Tibial artery (tissue), 4 donors: ENCODE data around the gene ATF6.
"Not testable (repeated sequence)": the region's sequence is repeated elsewhere in the genome, so short reads cannot be mapped to it uniquely, and the experiment has no call there.

ENCODE experiments used
- DNase-seq, 2 donors: peaks; one replicate each; pipeline ENCODE4 v3.0.0-alpha.2; 2019
- H3K27ac ChIP-seq, 2 donors: fragments of 200-600 bp; sonication (generic) in 1 of 2; 1 replicate in 1 of 2; 2 replicates in 1 of 2; pipeline ENCODE4 v1.5.1; 2018 to 2019; ENCODE audit warnings: mild to moderate bottlenecking in 1 of 2
- H3K27me3 ChIP-seq, 2 donors: fragments of 200-600 bp; sonication (generic) in 1 of 2; one replicate each; pipeline versions ENCODE4 v1.5.1 to v1.6.0; 2016 to 2019
- H3K36me3 ChIP-seq, 3 donors: fragments of 200-600 bp; sonication (generic) in 2 of 3; one replicate each; pipeline ENCODE4 v1.5.1; 2016 to 2019; ENCODE audit warnings: mild to moderate bottlenecking in 2 of 3
- H3K4me1 ChIP-seq, 4 donors: fragments of 200-600 bp; sonication (generic) in 2 of 4; 1 replicate in 3 of 4; 2 replicates in 1 of 4; pipeline ENCODE4 v1.5.1; 2016 to 2019
- H3K4me3 ChIP-seq, 2 donors: fragments of 200-600 bp; sonication (generic) in 1 of 2; 1 replicate in 1 of 2; 2 replicates in 1 of 2; pipeline ENCODE4 v1.5.1; 2018 to 2019; ENCODE audit warnings: mild to moderate bottlenecking in 2 of 2
- H3K9me3 ChIP-seq, 3 donors: fragments of 200-600 bp; sonication (generic) in 1 of 3; one replicate each; pipeline ENCODE4 v1.5.1; 2016 to 2019
- intact Hi-C: fragments of 100-400 bp; cut with DNase I; formaldehyde crosslinking; loops from one replicate; pipeline ENCODE4 v1.15.0; 2023; ENCODE audit warnings: low total_unique reads
- TF ChIP-seq, protein P1 (sequence below), 2 experiments: fragments of 200-600 bp in 1 of 2; fragments of 450-650 bp in 1 of 2; IDR thresholded peaks; one replicate each; pipeline ENCODE4 v1.5.1; 2017 to 2019; ENCODE audit warnings: antibody characterized with exemption in 2 of 2, mild to moderate bottlenecking in 1 of 2, moderate library complexity in 1 of 2

The ATF6 gene

DNA sequence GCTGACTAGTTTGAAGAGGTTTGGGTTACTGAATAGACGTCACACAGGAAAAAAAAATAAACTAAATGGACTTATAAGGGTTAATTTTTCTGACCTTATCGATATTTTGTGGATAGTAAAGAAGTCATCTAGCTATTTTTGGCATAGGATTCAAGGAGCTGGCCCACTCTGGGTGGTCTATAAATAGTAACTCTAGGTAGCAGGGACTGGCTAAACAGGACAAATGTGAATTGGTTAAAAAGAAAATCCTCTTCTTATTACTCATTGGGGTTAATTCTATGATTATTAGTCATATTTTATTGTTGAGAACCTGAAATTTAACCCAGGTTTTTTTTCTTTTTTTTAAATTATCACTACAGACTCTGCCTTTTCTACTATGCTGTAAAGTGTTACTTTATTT lies 61.7 kb downstream of the ATF6 start:
- no peak for DNase-seq
- Histone ChIP-seq H3K9me3 (no peaks in the 10 kb centered on the region), H3K27ac (no peak overlapping the region), H3K36me3 (peaks cover 7 to 12% (median 8%) of the 10 kb centered on the region in 3 donors), H3K4me3 (no peak overlapping the region), H3K27me3 (no peaks in the 10 kb centered on the region), H3K4me1 (no peaks in the 10 kb centered on the region)
- intact Hi-C loops: no loop called here
- TF ChIP-seq, protein P1, sequence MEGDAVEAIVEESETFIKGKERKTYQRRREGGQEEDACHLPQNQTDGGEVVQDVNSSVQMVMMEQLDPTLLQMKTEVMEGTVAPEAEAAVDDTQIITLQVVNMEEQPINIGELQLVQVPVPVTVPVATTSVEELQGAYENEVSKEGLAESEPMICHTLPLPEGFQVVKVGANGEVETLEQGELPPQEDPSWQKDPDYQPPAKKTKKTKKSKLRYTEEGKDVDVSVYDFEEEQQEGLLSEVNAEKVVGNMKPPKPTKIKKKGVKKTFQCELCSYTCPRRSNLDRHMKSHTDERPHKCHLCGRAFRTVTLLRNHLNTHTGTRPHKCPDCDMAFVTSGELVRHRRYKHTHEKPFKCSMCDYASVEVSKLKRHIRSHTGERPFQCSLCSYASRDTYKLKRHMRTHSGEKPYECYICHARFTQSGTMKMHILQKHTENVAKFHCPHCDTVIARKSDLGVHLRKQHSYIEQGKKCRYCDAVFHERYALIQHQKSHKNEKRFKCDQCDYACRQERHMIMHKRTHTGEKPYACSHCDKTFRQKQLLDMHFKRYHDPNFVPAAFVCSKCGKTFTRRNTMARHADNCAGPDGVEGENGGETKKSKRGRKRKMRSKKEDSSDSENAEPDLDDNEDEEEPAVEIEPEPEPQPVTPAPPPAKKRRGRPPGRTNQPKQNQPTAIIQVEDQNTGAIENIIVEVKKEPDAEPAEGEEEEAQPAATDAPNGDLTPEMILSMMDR (IDR thresholded peaks at IDR 0.05): no peak

GRCh38 chr1:161832299-161832907 lies 66.3 kb downstream of the ATF6 start:
- H3K36me3 ChIP-seq, DNase-seq, H3K27me3 ChIP-seq, H3K4me1 ChIP-seq, H3K27ac ChIP-seq, intact Hi-C loops, H3K9me3 ChIP-seq, H3K4me3 ChIP-seq: not testable (repeated sequence)

DNA sequence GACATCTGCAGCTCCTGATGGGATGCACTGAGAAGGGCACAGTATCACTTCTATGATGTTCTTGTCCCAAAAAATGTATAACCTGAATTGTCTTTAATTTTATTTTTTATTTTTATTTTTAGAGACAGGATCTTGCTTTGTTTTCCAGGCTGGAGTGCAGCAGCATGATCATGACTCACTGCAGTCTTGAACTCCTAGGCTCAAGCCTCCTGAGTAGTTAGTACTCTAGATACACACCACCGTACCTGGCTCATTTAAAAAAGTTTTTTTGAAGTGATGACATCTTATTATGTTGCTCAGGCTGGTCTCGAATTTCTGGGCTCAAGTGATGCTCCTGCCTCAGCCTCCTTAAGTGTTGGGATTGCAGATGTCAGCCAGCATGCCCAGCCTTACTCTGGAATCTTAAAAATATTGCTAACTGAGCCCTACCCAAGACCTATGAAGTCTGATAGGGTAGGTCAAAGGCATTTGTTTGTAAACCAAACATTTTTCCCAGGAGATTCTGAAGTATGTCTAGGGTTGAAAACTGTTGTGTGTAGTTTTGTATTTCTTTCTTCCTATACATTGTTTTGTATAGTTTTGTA lies 68.9 kb downstream of the ATF6 start:
- intact Hi-C loops: no loop called here
- Histone ChIP-seq H3K4me3 (no peak overlapping the region), H3K4me1 (peaks cover 0 to 7% (median 0%) of the 10 kb centered on the region in 4 donors), H3K27ac (no peak overlapping the region), H3K36me3 (no peaks in the 10 kb centered on the region), H3K9me3 (no peaks in the 10 kb centered on the region), H3K27me3 (no peaks in the 10 kb centered on the region)
- no peak for DNase-seq
- TF ChIP-seq, protein P1 (IDR thresholded peaks at IDR 0.05): no peak

- TF ChIP-seq, protein P1 (IDR thresholded peaks at IDR 0.05): no peak
- Histone ChIP-seq H3K27ac (no peak overlapping the region), H3K4me3 (no peak overlapping the region), H3K4me1 (peaks cover 0 to 7% (median 0%) of the 10 kb centered on the region in 4 donors), H3K27me3 (no peaks in the 10 kb centered on the region), H3K9me3 (no peaks in the 10 kb centered on the region), H3K36me3 (no peaks in the 10 kb centered on the region)
- intact Hi-C loops: no loop called here
- no peak for DNase-seq
These were observed 69.9 kb downstream of the ATF6 start for GRCh38 chr1:161836018-161836417.

- Histone ChIP-seq H3K27ac (no peak overlapping the region), H3K9me3 (no peaks in the 10 kb centered on the region), H3K4me3 (no peak overlapping the region), H3K4me1 (peaks cover 0 to 7% (median 0%) of the 10 kb centered on the region in 4 donors), H3K27me3 (no peaks in the 10 kb centered on the region), H3K36me3 (peaks cover 0 to 9% (median 0%) of the 10 kb centered on the region in 3 donors)
- intact Hi-C loops: no loop called here
- TF ChIP-seq, protein P1 (IDR thresholded peaks at IDR 0.05): no peak
- no peak for DNase-seq
These were observed 72.2 kb downstream of the ATF6 start for GRCh38 chr1:161838362-161838761.

DNA sequence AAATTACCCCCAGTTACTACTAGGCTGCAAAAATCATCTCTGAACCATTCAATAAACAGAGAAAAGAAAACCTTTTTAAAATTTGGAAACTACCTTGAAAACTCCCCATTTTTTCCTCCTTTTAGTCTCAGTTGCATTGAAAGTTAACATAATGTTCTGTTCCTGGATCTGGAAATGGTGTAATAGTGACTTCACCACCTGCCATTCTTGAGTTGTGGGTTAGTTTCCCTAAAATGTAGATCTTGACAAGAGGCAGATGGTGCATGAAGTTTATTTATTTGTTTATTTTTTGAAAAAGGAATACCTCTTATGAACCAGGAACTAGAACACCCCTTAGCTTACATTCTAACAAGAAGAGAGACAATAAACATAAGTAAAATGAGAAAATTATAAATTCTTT lies 72.8 kb downstream of the ATF6 start:
- no peak for DNase-seq
- no peak overlapping the region for H3K4me3 ChIP-seq
- H3K27me3 ChIP-seq: no peaks in the 10 kb centered on the region
- H3K4me1 ChIP-seq: peaks cover 0 to 7% (median 0%) of the 10 kb centered on the region in 4 donors
- H3K36me3 ChIP-seq: peaks cover 0 to 9% (median 0%) of the 10 kb centered on the region in 3 donors
- intact Hi-C loops: no loop called here
- H3K9me3 ChIP-seq: no peaks in the 10 kb centered on the region
- TF ChIP-seq, protein P1 (IDR thresholded peaks at IDR 0.05): no peak
- H3K27ac ChIP-seq: no peak overlapping the region
